Transverse colon (tissue), 4 donors: Measurements from ENCODE around the gene PEX14. TPM values are rescaled to one million over a fixed set of nuclear protein-coding genes. Genes with fewer than 3 reads are reported as not detected.

Source experiments
- DNase-seq: peaks from one replicate; pipeline ENCODE4 v3.0.0-alpha.2; 2019
- H3K27ac ChIP-seq, 4 donors: fragments of 200-600 bp; sonication (generic); 2 replicates each; pipeline ENCODE4 v1.5.1; 2016 to 2018; ENCODE audit warnings: inconsistent platforms in 4 of 4
- H3K27me3 ChIP-seq: fragments of 200-600 bp; sonication (generic); 2 replicates; pipeline ENCODE4 v1.5.1; 2017; ENCODE audit warnings: inconsistent platforms
- H3K36me3 ChIP-seq, 4 donors: fragments of 200-600 bp; sonication (generic); 2 replicates each; pipeline ENCODE4 v1.5.1; 2017 to 2019; ENCODE audit warnings: inconsistent platforms in 4 of 4
- H3K4me1 ChIP-seq, 4 donors: fragments of 200-600 bp; sonication (generic); 2 replicates each; pipeline ENCODE4 v1.5.1; 2017 to 2020; ENCODE audit warnings: inconsistent platforms in 4 of 4
- H3K4me3 ChIP-seq, 4 donors: fragments of 200-600 bp; sonication (generic); 1 replicate in 1 of 4; 2 replicates in 3 of 4; pipeline versions ENCODE4 v1.5.1 to v1.6.1; 2017 to 2019; ENCODE audit warnings: inconsistent platforms in 4 of 4
- H3K9me3 ChIP-seq, 2 donors: fragments of 200-600 bp; sonication (generic); 2 replicates each; pipeline ENCODE4 v1.5.1; 2017 to 2019; ENCODE audit warnings: inconsistent platforms in 2 of 2
- EP300 ChIP-seq: sonication (generic); formaldehyde crosslinking; IDR thresholded peaks from one replicate; pipeline ENCODE4 v1.6.1; 2017; ENCODE audit warnings: antibody characterized with exemption, low read depth
- POLR2A ChIP-seq: fragments of 450-650 bp; IDR thresholded peaks from one replicate; pipeline ENCODE4 v1.6.1; 2016; ENCODE audit warnings: antibody characterized with exemption, mild to moderate bottlenecking, moderate library complexity
- POLR2AphosphoS5 ChIP-seq, 3 donors: sonication (generic); formaldehyde crosslinking; IDR thresholded peaks; one replicate each; pipeline ENCODE4 v1.6.1; 2016; ENCODE audit warnings: antibody characterized with exemption in 3 of 3
- WGBS, 2 donors: methylation state at CpG; one replicate each; pipeline ENCODE4 v1.1.5; 2018; ENCODE audit warnings: low coverage in 1 of 2; 5-methylcytosine and 5-hydroxymethylcytosine counted together
- in situ Hi-C, 4 donors: fragments of 200-750 bp; cut with MboI; loops; one replicate each; pipeline versions ENCODE4 v1.15.0 to v1.15.1; 2017; ENCODE audit warnings: low sequenced_read_pairs in 3 of 4, low pct_ligation_motif_present in 1 of 4, low pct_unique_long_range_greater_than_20kb in 1 of 4
- intact Hi-C: fragments of 100-400 bp; cut with DNase I; formaldehyde crosslinking; loops from one replicate; pipeline ENCODE4 v1.15.1; 2023; ENCODE audit warnings: low total_unique reads
- total RNA-seq, 4 donors: library from RNA; depleted of rRNA; stranded (reverse); fragments of >200 nt; gene quantifications; one replicate each; pipeline ENCODE4 v1.1.0, GENCODE V29; 2016
- TF ChIP-seq, protein P1 (sequence below), 5 experiments: fragments of 200-600 bp in 3 of 5; fragments of 450-650 bp in 2 of 5; sonication (generic) in 3 of 5; IDR thresholded peaks; 1 replicate in 2 of 5; 2 replicates in 3 of 5; pipeline ENCODE4 v1.5.1; 2016 to 2017; ENCODE audit warnings: antibody characterized with exemption in 5 of 5, inconsistent platforms in 3 of 5, mild to moderate bottlenecking in 2 of 5, moderate library complexity in 1 of 5

Gene PEX14
- total RNA-seq, 4 donors from 2014 or later: 2.4 to 16.5 (median 12.6) TPM

DNA sequence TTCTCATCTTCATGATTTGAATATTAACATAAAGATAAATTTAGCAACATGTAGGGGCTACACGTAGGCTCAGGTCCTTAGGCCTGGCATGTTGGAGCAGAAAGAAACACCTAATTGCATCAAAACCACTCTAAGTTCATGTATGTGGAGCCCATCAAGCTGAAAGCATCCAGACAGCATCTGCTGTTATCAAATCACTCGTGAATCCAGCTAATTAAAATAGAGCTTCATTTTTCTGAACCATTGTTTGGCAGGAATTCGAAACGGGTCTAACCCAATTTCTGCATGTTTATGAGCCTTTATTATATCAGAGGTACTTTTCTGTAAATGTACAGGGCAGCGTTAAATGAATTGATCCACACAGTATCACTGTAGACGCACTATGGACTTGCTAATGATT lies 45.7 kb downstream of the PEX14 start:
- no peaks in the 10 kb centered on the region for H3K9me3 ChIP-seq
- intact Hi-C loops: no loop called here
- 94 to 97% methylated on average over 5 to 6 of the region's 6 CpGs for WGBS, 2 donors
- no peaks in the 10 kb centered on the region for H3K27me3 ChIP-seq
- peaks cover 0 to 21% (median 7%) of the 10 kb centered on the region in 4 donors for H3K4me1 ChIP-seq
- no peak overlapping the region for H3K27ac ChIP-seq
- DNase-seq: no peak
- TF ChIP-seq POLR2A (no peak), EP300 (no peak), POLR2AphosphoS5 (IDR thresholded peaks at IDR 0.05) (no peak)
- TF ChIP-seq, protein P1, sequence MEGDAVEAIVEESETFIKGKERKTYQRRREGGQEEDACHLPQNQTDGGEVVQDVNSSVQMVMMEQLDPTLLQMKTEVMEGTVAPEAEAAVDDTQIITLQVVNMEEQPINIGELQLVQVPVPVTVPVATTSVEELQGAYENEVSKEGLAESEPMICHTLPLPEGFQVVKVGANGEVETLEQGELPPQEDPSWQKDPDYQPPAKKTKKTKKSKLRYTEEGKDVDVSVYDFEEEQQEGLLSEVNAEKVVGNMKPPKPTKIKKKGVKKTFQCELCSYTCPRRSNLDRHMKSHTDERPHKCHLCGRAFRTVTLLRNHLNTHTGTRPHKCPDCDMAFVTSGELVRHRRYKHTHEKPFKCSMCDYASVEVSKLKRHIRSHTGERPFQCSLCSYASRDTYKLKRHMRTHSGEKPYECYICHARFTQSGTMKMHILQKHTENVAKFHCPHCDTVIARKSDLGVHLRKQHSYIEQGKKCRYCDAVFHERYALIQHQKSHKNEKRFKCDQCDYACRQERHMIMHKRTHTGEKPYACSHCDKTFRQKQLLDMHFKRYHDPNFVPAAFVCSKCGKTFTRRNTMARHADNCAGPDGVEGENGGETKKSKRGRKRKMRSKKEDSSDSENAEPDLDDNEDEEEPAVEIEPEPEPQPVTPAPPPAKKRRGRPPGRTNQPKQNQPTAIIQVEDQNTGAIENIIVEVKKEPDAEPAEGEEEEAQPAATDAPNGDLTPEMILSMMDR (IDR thresholded peaks at IDR 0.05): no peak
- in situ Hi-C loops: loop anchor here in 2 of 4 donors (25.0 kb wide), 1 partner anchor 342 kb away; no protein-coding TSS in a partner anchor
- no peaks in the 10 kb centered on the region for H3K36me3 ChIP-seq
- no peak overlapping the region for H3K4me3 ChIP-seq

DNA sequence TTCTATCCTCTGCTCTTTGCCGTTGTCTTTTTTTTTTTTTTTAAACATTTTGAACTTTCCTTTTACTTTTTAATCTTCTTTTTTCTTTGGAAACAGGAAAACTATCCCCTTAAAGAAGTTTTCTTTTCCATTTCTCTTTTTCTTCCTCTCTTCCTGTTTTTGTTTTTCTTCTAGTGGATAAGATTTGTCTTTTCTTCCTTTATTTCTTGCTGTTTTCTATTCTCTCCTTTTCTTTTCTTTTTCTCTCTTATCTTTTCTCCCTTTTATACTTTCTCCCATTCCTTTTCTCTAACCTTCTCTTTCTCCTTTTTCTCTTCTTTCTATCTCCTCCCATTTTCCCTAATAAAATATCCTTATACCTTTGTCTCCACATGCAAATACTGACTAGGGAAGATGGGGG lies 46.2 kb downstream of the PEX14 start:
- no peaks in the 10 kb centered on the region for H3K36me3 ChIP-seq
- in situ Hi-C loops (loop anchor here in 2 of 4 donors (25.0 kb wide), 1 partner anchor 341 kb away; no protein-coding TSS in a partner anchor), intact Hi-C loops (no loop called here)
- TF ChIP-seq, protein P1 (IDR thresholded peaks at IDR 0.05): no peak
- TF ChIP-seq EP300 (no peak), POLR2AphosphoS5 (IDR thresholded peaks at IDR 0.05) (no peak), POLR2A (no peak)
- H3K27ac ChIP-seq: no peak overlapping the region
- no peaks in the 10 kb centered on the region for H3K27me3 ChIP-seq
- no peak for DNase-seq
- H3K9me3 ChIP-seq: no peaks in the 10 kb centered on the region
- no peak overlapping the region for H3K4me3 ChIP-seq
- WGBS, 2 donors: 81 to 89% methylated on average over 1 of the region's 1 CpG
- peaks cover 0 to 17% (median 7%) of the 10 kb centered on the region in 4 donors for H3K4me1 ChIP-seq

DNA sequence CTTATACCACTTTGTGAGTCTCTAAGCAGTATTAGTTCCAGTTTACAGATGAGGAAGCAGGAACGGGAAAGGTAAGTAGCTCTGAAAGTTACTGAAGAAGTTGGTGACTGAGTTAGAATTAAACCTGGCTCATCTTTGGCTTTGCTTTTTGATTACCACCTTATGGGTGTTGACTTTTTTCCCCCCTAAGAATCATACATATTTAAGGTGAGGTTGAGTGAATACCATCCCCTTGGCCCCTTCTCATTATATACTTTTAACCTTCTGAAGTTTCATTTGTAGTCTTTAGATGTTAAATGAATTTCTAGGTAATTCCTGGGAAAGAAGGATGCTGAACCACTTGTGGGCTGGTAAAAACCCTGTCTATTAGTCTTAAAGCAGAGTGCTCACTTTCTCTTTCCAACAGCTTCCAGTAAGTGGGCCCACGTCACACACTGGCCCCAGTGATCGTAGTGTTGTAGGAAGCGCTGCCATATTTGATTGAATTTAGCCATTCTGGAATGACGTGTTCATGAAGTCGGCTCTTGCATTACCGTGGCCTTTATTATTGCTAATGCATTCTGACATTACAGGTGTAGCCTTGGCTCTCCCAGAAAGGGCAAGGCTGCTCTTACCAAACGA lies 46.9 kb downstream of the PEX14 start:
- WGBS, 2 donors: 88 to 93% methylated on average over 8 of the region's 8 CpGs
- in situ Hi-C loops: loop anchor here in 2 of 4 donors (25.0 kb wide), 1 partner anchor 341 kb away; no protein-coding TSS in a partner anchor
- H3K4me1 ChIP-seq: peaks cover 0 to 11% (median 7%) of the 10 kb centered on the region in 4 donors
- H3K27ac ChIP-seq: no peak overlapping the region
- no peak for TF ChIP-seq POLR2A
- TF ChIP-seq, protein P1 (IDR thresholded peaks at IDR 0.05): no peak
- TF ChIP-seq POLR2AphosphoS5 (IDR thresholded peaks at IDR 0.05): no peak
- TF ChIP-seq EP300: no peak
- H3K36me3 ChIP-seq: no peaks in the 10 kb centered on the region
- H3K27me3 ChIP-seq: no peaks in the 10 kb centered on the region
- no peaks in the 10 kb centered on the region for H3K9me3 ChIP-seq
- intact Hi-C loops: no loop called here
- H3K4me3 ChIP-seq: no peak overlapping the region
- DNase-seq: no peak

DNA sequence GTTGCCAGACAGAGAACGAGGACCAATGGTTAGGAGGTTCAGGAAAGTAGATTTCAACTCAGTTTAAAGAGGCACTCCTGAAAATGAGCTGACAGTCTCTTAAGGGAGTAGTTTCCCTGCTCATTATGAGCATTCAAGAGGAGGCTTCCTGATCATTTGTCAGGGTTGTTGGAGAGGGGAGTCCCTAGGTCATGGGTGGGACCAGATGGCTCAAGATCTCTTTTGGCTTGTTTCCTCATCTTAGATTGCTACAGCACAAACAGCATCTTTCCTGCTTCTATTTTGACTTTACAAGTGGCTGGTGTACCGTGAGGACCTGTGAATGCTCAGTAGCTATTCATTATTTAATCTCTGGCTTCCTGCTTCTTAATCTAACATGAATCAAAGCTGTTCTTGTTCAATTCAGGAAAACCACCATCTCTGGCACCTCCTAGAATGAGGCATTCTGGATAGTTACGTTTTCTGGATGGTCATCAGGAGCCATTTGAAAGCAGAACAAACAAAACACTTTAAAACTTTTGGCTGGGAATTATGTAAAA lies 47.6 kb downstream of the PEX14 start:
- Histone ChIP-seq H3K36me3 (no peaks in the 10 kb centered on the region), H3K4me1 (peaks cover 0 to 11% (median 7%) of the 10 kb centered on the region in 4 donors), H3K27me3 (no peaks in the 10 kb centered on the region), H3K4me3 (no peak overlapping the region), H3K27ac (no peak overlapping the region), H3K9me3 (no peaks in the 10 kb centered on the region)
- in situ Hi-C loops: loop anchor here in 2 of 4 donors (25.0 kb wide), 1 partner anchor 340 kb away; no protein-coding TSS in a partner anchor
- no peak for DNase-seq
- TF ChIP-seq POLR2AphosphoS5 (IDR thresholded peaks at IDR 0.05): no peak
- no peak for TF ChIP-seq POLR2A
- TF ChIP-seq, protein P1 (IDR thresholded peaks at IDR 0.05): no peak
- no peak for TF ChIP-seq EP300
- WGBS, 2 donors: 55 to 65% methylated on average over 3 of the region's 3 CpGs
- intact Hi-C loops: no loop called here
